Suppressor macrophage (primary cell): Measurements from ENCODE around the gene RPH3AL.
"Not testable (repeated sequence)": the region's sequence is repeated elsewhere in the genome, so short reads cannot be mapped to it uniquely, and the experiment has no call there.

ENCODE experiments used
- DNase-seq, 4 experiments: peaks; one replicate each; pipeline ENCODE4 v3.0.0-alpha.2; 2020 to 2022

The RPH3AL gene

GRCh38 chr17:173166-173911 is 179.3 kb downstream of the RPH3AL start:
- no peak for DNase-seq

- DNase-seq, result no peak
These were observed 180.2 kb downstream of the RPH3AL start for GRCh38 chr17:172401-172800.

- no peak for DNase-seq
These were observed 180.7 kb downstream of the RPH3AL start for GRCh38 chr17:171871-172270.

- no peak for DNase-seq
These were observed 182.4 kb downstream of the RPH3AL start for GRCh38 chr17:170130-170670.

- DNase-seq, result not testable (repeated sequence)
These were observed 184.0 kb downstream of the RPH3AL start for GRCh38 chr17:168614-169013.

GRCh38 chr17:165939-166338 is 186.7 kb downstream of the RPH3AL start:
- DNase-seq, result no peak

GRCh38 chr17:164303-165235 is 188.0 kb downstream of the RPH3AL start:
- peak; percentile 48 to 63 (median 56) for DNase-seq

DNA sequence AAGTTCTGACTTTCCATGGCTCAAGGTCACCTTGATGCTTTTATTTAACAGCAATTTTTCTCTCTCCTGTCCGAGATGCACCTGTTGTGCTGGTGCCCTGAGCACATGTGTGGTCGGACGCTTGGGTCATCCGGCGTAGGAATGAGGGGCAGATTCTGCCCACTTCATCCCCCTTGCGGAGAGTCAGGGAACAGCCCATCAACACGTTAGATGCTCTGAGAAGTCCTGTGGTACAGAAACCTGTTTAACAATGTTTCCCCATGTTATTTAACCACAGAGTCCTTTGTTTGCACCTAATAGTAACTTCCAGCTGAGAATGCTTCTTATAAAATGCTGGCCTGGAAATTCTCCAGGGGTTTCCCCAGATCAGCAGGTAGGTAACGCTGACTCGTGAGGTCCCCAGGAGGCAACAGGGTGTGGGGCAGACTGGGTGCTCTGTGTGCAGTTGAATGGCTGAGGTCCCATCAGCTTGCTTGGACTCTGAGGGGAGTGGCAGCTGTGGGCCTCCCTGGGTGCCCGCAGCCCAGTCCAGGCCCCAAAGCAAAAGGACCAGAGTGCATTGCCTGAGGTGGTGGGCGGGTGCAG is 189.0 kb downstream of the RPH3AL start:
- no peak for DNase-seq

GRCh38 chr17:162689-163088 is 189.9 kb downstream of the RPH3AL start:
- no peak for DNase-seq
